Choroid plexus epithelial cell (primary cell): Measurements from ENCODE around the gene ENTR1.

Source experiments
- DNase-seq: peaks from one replicate; pipeline ENCODE4 v3.0.0-alpha.2; 2010; ENCODE audit warnings: low read depth
- H3K4me3 ChIP-seq: 2 replicates; pipeline ENCODE4 v1.5.1; 2011; ENCODE audit warnings: low read depth, mild to moderate bottlenecking, control low read depth, low read length, moderate library complexity
- CTCF ChIP-seq: conservative IDR thresholded peaks from 2 replicates; pipeline ENCODE4 v1.5.1; 2011; ENCODE audit warnings: low read depth, mild to moderate bottlenecking, control low read depth, inconsistent platforms, low read length, moderate library complexity

ENTR1 gene

GRCh38 chr9:136363949-136364748, 46.3 kb downstream of the ENTR1 start:
- no peak for DNase-seq
- peak overlapping the region; percentile 28 for H3K4me3 ChIP-seq
- TF ChIP-seq CTCF: no peak

GRCh38 chr9:136363106-136363948, 47.1 kb downstream of the ENTR1 start, which contains the start of gene DNLZ:
DNLZ (minus strand) TSS chr9:136363744; CDS start chr9:136363714, 30 bp downstream.
- H3K4me3 ChIP-seq: peak within 1 kb of the TSS; percentile 87
- peak; percentile 97 for DNase-seq
- peak; percentile 68 for TF ChIP-seq CTCF

GRCh38 chr9:136362450-136362784, 48.0 kb downstream of the ENTR1 start:
- no peak for TF ChIP-seq CTCF
- DNase-seq: no peak
- H3K4me3 ChIP-seq: no peak overlapping the region

GRCh38 chr9:136361754-136362449, 48.5 kb downstream of the ENTR1 start:
- no peak for TF ChIP-seq CTCF
- DNase-seq: no peak

GRCh38 chr9:136361047-136361753, 49.2 kb downstream of the ENTR1 start:
- H3K4me3 ChIP-seq: peak overlapping the region; percentile 20
- no peak for TF ChIP-seq CTCF
- peak; percentile 50 for DNase-seq

More at GRCh38 chr9:136361754-136362449, 48.5 kb downstream of the ENTR1 start:
- H3K4me3 ChIP-seq: no peak overlapping the region
